ENCODE measurements around the gene NIPAL4.
A peak's percentile ranks its signal among the peaks of the same experiment; 100 is the strongest.

The NIPAL4 gene

DNA sequence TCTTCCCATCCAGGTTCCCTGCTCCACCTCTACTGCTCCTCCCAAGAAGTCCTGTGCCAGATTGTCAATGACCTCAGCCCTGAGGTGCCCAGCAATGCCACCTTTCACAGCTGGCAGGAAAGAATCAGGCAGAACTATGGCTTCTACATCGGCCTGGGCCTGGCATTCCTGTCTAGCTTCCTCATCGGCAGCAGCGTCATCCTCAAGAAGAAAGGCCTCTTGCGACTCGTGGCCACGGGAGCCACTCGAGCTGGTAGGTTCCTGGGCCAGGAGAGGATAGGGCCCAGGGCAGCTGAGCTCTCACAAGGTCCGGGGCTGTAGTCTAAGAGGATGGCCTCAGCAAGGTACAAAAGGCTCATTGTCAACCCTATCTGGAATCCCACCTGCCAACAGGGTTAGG lies 3.1 kb downstream of the NIPAL4 start:
- WGBS, 2 experiments (ENCODE audit: insufficient coverage in 2 of 2): 86 to 88% methylated on average over 8 of the region's 8 CpGs
- peaks cover 44% of the 10 kb centered on the region for H3K4me1 ChIP-seq (ENCODE audit: control insufficient read depth, insufficient read depth, low read length, poor library complexity, severe bottlenecking)
- H3K27ac ChIP-seq (ENCODE audit: low read depth, low read length, severe bottlenecking): no peak overlapping the region
- no peak overlapping the region for H3K4me3 ChIP-seq (ENCODE audit: extremely low read depth, insufficient read depth, low read length, poor library complexity, severe bottlenecking)
- no peaks in the 10 kb centered on the region for H3K9me3 ChIP-seq (ENCODE audit: control insufficient read depth, low read length)
- H3K36me3 ChIP-seq (ENCODE audit: control insufficient read depth, insufficient read depth, low read length): peaks cover 10% of the 10 kb centered on the region

DNA sequence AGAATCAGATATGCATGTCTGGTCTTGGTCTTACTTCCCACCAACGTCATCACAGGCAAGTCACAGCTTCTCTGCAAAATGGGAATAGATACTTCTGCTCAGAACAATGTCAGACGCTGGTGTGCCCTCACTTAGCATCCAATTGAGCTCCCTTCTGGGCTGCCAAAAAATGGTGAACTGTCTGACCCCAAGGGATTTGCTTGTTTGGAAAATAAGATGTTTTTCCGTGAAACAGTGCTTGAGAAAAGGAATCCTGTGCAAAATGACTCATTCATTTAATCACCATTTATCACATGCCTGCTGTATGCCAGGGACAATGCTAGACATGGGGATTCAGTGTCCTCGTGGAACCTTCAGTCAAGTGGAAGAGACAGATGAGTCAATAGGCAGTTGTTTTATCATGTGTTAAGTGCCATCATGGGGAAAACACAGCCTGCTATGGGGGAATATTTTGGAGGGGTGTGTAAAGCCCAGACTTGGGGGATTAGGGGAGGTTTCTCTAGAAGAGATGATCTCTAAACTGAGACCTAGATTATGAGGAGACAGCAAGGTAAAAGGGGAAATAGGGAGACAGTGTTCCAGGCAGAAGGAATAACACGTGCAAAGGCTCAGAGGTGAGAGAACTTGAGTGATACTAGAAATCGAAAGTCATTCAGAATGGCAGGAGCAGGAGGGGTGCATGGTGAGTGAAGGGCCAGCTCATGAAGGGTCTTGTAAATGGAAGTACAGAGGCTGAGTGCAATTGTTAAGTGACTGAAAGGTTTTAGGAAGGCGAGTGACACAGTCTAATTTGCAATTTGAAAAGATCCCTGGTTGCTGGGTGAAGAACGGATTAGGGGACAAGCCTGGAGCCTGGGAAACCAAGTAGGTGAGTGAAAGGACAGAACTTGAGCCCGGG lies 3.9 kb downstream of the NIPAL4 start:
- H3K27ac ChIP-seq (ENCODE audit: low read depth, low read length, severe bottlenecking): peak overlapping the region; percentile 54
- peaks cover 44% of the 10 kb centered on the region for H3K4me1 ChIP-seq (ENCODE audit: control insufficient read depth, insufficient read depth, low read length, poor library complexity, severe bottlenecking)
- H3K9me3 ChIP-seq (ENCODE audit: control insufficient read depth, low read length): no peaks in the 10 kb centered on the region
- no peak overlapping the region for H3K4me3 ChIP-seq (ENCODE audit: extremely low read depth, insufficient read depth, low read length, poor library complexity, severe bottlenecking)
- H3K36me3 ChIP-seq (ENCODE audit: control insufficient read depth, insufficient read depth, low read length): peaks cover 10% of the 10 kb centered on the region
- WGBS, 2 experiments (ENCODE audit: insufficient coverage in 2 of 2): 55 to 56% methylated on average over 7 to 8 of the region's 9 CpGs

DNA sequence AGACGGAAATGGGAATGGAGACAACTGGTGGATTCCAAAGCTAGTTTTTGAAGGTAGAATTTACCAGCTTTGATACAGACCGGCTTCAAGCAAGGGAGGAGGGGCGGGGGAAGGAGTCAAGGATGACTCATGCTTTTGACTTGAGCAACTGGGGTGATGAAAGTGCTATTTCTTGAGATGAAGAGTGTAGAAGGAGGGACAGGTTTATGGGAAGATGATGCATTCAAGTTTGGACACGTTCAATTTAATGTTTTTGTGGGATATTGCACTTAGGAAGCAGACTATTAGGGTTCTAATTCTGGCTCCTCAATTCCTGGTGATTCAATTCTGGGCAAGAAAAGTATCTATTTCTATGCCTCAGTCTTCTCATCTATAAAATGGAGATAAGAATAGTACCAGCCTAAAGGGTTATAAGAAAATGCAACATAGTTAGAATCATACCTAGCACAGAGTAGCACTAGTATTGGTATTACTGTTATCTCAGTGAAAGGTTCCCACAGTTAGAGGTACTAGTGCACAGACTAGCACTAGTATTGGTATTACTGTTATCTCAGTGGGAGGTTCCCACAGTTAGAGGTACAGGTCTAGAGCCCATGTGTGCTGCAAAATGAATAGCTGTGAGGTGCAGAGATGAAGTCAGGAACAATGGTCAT lies 4.6 kb downstream of the NIPAL4 start:
- WGBS, 2 experiments (ENCODE audit: insufficient coverage in 2 of 2): 7 to 8% methylated on average over 4 of the region's 4 CpGs
- peaks cover 18% of the 10 kb centered on the region for H3K36me3 ChIP-seq (ENCODE audit: control insufficient read depth, insufficient read depth, low read length)
- peaks cover 43% of the 10 kb centered on the region for H3K4me1 ChIP-seq (ENCODE audit: control insufficient read depth, insufficient read depth, low read length, poor library complexity, severe bottlenecking)
- no peaks in the 10 kb centered on the region for H3K9me3 ChIP-seq (ENCODE audit: control insufficient read depth, low read length)
- H3K4me3 ChIP-seq (ENCODE audit: extremely low read depth, insufficient read depth, low read length, poor library complexity, severe bottlenecking): no peak overlapping the region
- H3K27ac ChIP-seq (ENCODE audit: low read depth, low read length, severe bottlenecking): peak overlapping the region; percentile 54

DNA sequence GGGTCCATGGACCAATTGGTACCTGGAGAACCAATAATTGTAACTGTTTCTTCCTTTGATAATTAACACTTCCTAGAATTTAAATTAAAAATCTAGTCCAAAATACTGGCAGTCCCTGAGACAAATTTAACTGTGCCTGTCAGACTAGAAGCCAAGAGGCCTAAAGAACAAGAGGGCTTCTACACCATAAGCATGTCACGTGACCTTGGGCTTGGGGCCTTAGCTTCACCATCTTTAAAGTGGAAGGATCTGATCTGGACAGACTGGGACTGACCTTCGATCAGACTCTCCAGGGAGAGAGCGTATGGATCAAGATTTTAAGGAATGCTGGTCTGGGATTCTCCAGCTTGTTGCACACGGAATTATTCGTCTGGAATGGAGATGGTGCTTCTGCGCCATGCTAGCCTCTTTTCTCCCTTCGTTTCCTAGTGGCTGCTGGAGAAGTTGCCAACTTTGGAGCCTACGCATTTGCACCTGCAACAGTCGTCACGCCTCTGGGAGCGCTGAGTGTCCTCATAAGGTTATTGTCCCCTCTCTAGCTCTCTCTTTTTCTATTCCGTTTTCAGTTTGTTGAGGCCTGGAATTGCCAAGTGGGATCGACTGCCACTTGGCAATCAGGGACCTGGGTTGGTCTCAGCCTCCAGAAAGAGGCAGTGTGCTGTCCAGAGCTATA lies 8.4 kb downstream of the NIPAL4 start:
- H3K36me3 ChIP-seq (ENCODE audit: control insufficient read depth, insufficient read depth, low read length): peaks cover 49% of the 10 kb centered on the region
- H3K9me3 ChIP-seq (ENCODE audit: control insufficient read depth, low read length): no peaks in the 10 kb centered on the region
- H3K27ac ChIP-seq (ENCODE audit: low read depth, low read length, severe bottlenecking): no peak overlapping the region
- WGBS, 2 experiments (ENCODE audit: insufficient coverage in 2 of 2): 96 to 99% methylated on average over 13 of the region's 13 CpGs
- H3K4me3 ChIP-seq (ENCODE audit: extremely low read depth, insufficient read depth, low read length, poor library complexity, severe bottlenecking): no peak overlapping the region
- peaks cover 47% of the 10 kb centered on the region for H3K4me1 ChIP-seq (ENCODE audit: control insufficient read depth, insufficient read depth, low read length, poor library complexity, severe bottlenecking)

DNA sequence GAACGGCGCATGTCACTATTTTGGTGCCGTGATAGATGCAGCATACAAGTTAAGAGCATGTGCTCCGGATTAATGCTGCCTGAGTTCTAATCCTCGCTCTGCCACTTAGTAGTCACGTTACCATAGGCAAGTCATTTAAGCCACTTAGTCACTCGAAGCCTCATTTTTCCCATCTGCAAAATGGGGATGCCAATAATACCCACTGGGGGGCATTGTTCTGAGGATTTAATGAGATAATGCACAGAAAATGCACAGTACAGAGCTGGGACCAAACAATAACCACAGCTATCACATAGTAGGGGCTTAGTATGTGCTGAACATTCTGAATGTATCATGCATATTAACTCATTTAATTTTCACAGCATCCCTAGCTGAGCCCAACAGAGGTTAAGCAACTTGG lies 9.1 kb downstream of the NIPAL4 start:
- no peak overlapping the region for H3K27ac ChIP-seq (ENCODE audit: low read depth, low read length, severe bottlenecking)
- H3K9me3 ChIP-seq (ENCODE audit: control insufficient read depth, low read length): no peaks in the 10 kb centered on the region
- peaks cover 56% of the 10 kb centered on the region for H3K36me3 ChIP-seq (ENCODE audit: control insufficient read depth, insufficient read depth, low read length)
- no peak overlapping the region for H3K4me3 ChIP-seq (ENCODE audit: extremely low read depth, insufficient read depth, low read length, poor library complexity, severe bottlenecking)
- H3K4me1 ChIP-seq (ENCODE audit: control insufficient read depth, insufficient read depth, low read length, poor library complexity, severe bottlenecking): peaks cover 47% of the 10 kb centered on the region
- WGBS, 2 experiments (ENCODE audit: insufficient coverage in 2 of 2): 92 to 96% methylated on average over 7 of the region's 7 CpGs

DNA sequence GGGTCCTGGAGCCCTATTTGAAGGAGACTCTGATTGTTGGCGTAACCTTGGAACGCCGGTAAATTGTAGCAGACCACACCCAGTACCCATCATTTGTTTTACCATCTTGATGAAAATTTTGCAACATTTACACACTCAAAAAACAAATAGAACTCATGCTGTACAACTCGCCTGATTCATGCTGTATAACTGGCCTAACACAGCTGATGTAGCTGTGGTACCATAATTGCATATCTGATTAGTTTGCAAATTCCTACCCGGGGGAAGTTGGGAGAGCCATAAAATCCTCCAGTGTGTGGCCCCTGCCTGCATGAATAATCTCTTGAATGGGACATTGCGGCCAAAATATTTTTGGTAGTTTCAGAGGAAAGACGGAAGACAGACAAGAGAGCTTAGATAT lies 9.7 kb downstream of the NIPAL4 start:
- WGBS, 2 experiments (ENCODE audit: insufficient coverage in 2 of 2): 91 to 92% methylated on average over 6 to 7 of the region's 7 CpGs
- Histone ChIP-seq H3K9me3 (ENCODE audit: control insufficient read depth, low read length) (no peaks in the 10 kb centered on the region), H3K27ac (ENCODE audit: low read depth, low read length, severe bottlenecking) (no peak overlapping the region)

DNA sequence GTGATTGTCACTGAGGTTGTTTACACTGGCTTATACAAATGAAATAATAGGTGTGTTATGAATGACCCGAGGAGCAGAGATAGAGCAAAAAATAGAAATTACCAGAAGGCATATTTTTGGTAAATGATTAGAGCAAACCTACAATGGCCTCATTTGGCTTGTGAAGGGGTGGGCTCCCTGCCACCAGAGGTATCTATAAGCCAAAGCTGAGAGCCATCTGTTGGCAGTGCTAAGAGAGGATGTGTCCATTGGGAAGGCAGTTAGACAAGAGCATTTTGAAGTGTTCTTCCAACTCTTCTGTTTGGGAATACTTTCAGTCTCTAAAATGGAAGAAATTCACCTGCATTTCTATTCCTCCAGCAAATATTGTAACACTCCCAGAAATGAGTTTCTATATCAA lies 10.6 kb downstream of the NIPAL4 start:
- Histone ChIP-seq H3K4me3 (ENCODE audit: extremely low read depth, insufficient read depth, low read length, poor library complexity, severe bottlenecking) (no peak overlapping the region), H3K9me3 (ENCODE audit: control insufficient read depth, low read length) (no peaks in the 10 kb centered on the region), H3K4me1 (ENCODE audit: control insufficient read depth, insufficient read depth, low read length, poor library complexity, severe bottlenecking) (peaks cover 46% of the 10 kb centered on the region), H3K27ac (ENCODE audit: low read depth, low read length, severe bottlenecking) (no peak overlapping the region), H3K36me3 (ENCODE audit: control insufficient read depth, insufficient read depth, low read length) (peaks cover 67% of the 10 kb centered on the region)
- WGBS, 2 experiments (ENCODE audit: insufficient coverage in 2 of 2): 83% methylated on average over 1 of the region's 1 CpG; no CpG with 5 or more reads in 1 of the 2 experiments

More for the DNA sequence above, 9.7 kb downstream of the NIPAL4 start:
- Histone ChIP-seq H3K4me1 (ENCODE audit: control insufficient read depth, insufficient read depth, low read length, poor library complexity, severe bottlenecking) (peaks cover 48% of the 10 kb centered on the region), H3K36me3 (ENCODE audit: control insufficient read depth, insufficient read depth, low read length) (peaks cover 62% of the 10 kb centered on the region), H3K4me3 (ENCODE audit: extremely low read depth, insufficient read depth, low read length, poor library complexity, severe bottlenecking) (no peak overlapping the region)

DNA sequence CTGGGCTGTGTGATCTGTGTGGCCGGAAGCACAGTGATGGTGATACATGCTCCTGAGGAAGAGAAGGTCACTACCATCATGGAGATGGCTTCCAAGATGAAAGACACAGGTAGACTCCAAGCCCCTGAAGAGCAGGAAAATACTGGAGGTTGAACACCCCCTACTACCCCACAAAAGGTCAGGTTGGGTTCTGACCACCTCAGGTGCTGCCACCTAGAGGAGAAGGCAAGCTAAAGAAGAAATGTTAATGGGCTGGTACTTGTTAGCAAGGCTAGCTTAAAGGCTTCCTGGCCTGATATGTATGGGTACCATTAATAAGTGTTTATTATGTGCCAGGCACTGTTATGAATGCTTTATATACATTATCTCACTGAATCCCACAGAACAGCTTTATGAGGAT lies 11.7 kb downstream of the NIPAL4 start:
- Histone ChIP-seq H3K4me3 (ENCODE audit: extremely low read depth, insufficient read depth, low read length, poor library complexity, severe bottlenecking) (no peak overlapping the region), H3K9me3 (ENCODE audit: control insufficient read depth, low read length) (no peaks in the 10 kb centered on the region), H3K36me3 (ENCODE audit: control insufficient read depth, insufficient read depth, low read length) (peaks cover 71% of the 10 kb centered on the region), H3K4me1 (ENCODE audit: control insufficient read depth, insufficient read depth, low read length, poor library complexity, severe bottlenecking) (peaks cover 41% of the 10 kb centered on the region), H3K27ac (ENCODE audit: low read depth, low read length, severe bottlenecking) (no peak overlapping the region)
- WGBS, 2 experiments (ENCODE audit: insufficient coverage in 2 of 2): no CpG with 5 or more reads among the region's 1 CpG

DNA sequence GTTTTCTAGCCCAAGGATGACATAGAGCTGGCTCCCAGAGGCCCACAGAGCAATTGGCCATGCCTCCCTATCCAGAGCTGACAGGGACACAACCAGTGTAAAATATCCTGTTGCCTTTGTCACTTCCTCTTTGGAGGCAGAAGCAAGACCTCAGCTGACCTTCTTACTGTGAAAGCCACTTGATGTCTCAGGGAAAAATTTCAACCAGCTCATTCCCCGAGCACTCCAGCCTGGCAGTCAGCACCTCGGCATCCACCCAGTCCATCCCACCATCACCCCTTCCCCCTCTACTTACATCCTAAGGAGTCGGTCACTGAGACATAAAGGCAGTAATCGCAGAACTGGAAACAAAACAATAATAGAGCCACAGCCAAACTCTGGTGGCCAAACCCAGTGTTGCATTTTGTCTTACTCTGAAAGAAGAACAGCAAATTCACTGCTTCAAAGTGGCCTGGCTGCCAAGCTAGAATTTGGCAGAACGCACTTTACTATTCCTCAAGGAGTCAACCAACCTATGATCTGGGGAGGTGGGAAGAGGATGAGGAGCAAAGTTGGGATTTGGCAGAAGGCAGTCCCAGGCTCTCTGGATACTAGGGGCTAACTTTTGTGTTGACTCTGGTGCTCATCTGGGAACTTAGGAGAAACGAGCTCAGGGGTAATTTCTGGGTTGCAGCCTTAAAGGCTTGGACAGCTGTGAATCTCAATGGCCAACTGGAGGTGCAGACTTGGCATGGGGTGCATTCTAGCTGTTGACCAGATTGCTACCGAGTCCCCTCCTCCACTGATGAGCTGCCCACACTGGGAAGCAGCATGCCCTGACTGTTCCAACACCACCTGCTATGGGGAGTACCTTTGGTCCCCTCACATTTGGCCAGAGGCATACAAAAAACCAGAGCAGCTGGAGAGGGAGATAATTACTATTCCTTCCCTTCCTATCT lies 13.6 kb downstream of the NIPAL4 start:
- H3K4me3 ChIP-seq (ENCODE audit: extremely low read depth, insufficient read depth, low read length, poor library complexity, severe bottlenecking): no peak overlapping the region
- H3K4me1 ChIP-seq (ENCODE audit: control insufficient read depth, insufficient read depth, low read length, poor library complexity, severe bottlenecking): peaks cover 40% of the 10 kb centered on the region
- H3K36me3 ChIP-seq (ENCODE audit: control insufficient read depth, insufficient read depth, low read length): peaks cover 89% of the 10 kb centered on the region
- H3K27ac ChIP-seq (ENCODE audit: low read depth, low read length, severe bottlenecking): peak overlapping the region; percentile 10
- 94 to 95% methylated on average over 4 to 6 of the region's 7 CpGs for WGBS, 2 experiments (ENCODE audit: insufficient coverage in 2 of 2)
- no peaks in the 10 kb centered on the region for H3K9me3 ChIP-seq (ENCODE audit: control insufficient read depth, low read length)

DNA sequence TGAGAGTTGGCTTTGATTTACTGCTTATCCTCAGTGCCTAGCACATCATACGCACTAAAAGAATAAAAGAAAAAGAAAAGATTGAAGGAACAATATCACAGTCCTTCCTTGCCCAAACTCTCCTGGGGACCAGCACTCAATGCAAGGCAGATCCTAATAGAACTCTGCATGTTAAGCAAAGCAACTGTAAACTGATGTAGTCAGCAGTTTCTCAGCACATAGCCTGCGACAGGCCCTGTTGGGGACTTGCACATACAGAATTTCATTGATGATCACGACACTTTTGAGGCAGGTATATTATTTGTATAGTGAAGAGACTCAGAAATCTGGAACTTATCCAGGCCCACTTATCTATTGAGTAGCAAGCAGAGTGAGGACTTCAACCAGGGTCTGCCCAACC lies 15.4 kb downstream of the NIPAL4 start:
- WGBS, 2 experiments (ENCODE audit: insufficient coverage in 2 of 2): 92 to 100% methylated on average over 2 of the region's 3 CpGs
- peaks cover 90% of the 10 kb centered on the region for H3K36me3 ChIP-seq (ENCODE audit: control insufficient read depth, insufficient read depth, low read length)
- H3K4me1 ChIP-seq (ENCODE audit: control insufficient read depth, insufficient read depth, low read length, poor library complexity, severe bottlenecking): peaks cover 43% of the 10 kb centered on the region
- no peaks in the 10 kb centered on the region for H3K9me3 ChIP-seq (ENCODE audit: control insufficient read depth, low read length)
- H3K27ac ChIP-seq (ENCODE audit: low read depth, low read length, severe bottlenecking): no peak overlapping the region
- H3K4me3 ChIP-seq (ENCODE audit: extremely low read depth, insufficient read depth, low read length, poor library complexity, severe bottlenecking): no peak overlapping the region

Measured in mesodermal cell (in vitro differentiated cells).